Measurements from ENCODE around the gene KLHDC4. TPM values are rescaled to one million over a fixed set of nuclear protein-coding genes. Genes with fewer than 3 reads are reported as not detected.

Gene KLHDC4
- total and polyA plus RNA-seq, 9 of the 15 experiments (the other 6 are each of a cell fraction or from before 2014, with no cell fraction given), result 1.3 to 68.1 (median 32.8) TPM

GRCh38 chr16:87778830-87779579 lies 13.2 kb upstream of the KLHDC4 start (continued):
- TF ChIP-seq ELK3 (CRISPR knock-in tag; IDR thresholded peaks at IDR 0.05) (no peak), FOXP4 (CRISPR knock-in tag; IDR thresholded peaks at IDR 0.05; ENCODE audit: borderline replicate concordance) (no peak; the same call in 1 of the 2 replicates), AFF1 (IDR thresholded peaks at IDR 0.05; ENCODE audit: low read depth in 1 of 2, partially characterized antibody in 2 of 2) (no peak), RBM15 (IDR thresholded peaks at IDR 0.05; ENCODE audit: insufficient read depth, low read length) (no peak)
- TF ChIP-seq, protein P1, sequence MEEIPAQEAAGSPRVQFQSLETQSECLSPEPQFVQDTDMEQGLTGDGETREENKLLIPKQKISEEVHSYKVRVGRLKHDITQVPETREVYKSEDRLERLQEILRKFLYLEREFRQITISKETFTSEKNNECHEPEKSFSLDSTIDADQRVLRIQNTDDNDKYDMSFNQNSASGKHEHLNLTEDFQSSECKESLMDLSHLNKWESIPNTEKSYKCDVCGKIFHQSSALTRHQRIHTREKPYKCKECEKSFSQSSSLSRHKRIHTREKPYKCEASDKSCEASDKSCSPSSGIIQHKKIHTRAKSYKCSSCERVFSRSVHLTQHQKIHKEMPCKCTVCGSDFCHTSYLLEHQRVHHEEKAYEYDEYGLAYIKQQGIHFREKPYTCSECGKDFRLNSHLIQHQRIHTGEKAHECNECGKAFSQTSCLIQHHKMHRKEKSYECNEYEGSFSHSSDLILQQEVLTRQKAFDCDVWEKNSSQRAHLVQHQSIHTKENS (CRISPR knock-in tag; IDR thresholded peaks at IDR 0.05), result no peak
